ENCODE measurements around the gene CEP164. TPM values are rescaled to one million over a fixed set of nuclear protein-coding genes. Genes with fewer than 3 reads are reported as not detected.

The CEP164 gene
- total and polyA plus RNA-seq, 10 of the 15 experiments (the other 5 are each of a cell fraction or from before 2014, with no cell fraction given): 4.2 to 31.2 (median 20.2) TPM

DNA sequence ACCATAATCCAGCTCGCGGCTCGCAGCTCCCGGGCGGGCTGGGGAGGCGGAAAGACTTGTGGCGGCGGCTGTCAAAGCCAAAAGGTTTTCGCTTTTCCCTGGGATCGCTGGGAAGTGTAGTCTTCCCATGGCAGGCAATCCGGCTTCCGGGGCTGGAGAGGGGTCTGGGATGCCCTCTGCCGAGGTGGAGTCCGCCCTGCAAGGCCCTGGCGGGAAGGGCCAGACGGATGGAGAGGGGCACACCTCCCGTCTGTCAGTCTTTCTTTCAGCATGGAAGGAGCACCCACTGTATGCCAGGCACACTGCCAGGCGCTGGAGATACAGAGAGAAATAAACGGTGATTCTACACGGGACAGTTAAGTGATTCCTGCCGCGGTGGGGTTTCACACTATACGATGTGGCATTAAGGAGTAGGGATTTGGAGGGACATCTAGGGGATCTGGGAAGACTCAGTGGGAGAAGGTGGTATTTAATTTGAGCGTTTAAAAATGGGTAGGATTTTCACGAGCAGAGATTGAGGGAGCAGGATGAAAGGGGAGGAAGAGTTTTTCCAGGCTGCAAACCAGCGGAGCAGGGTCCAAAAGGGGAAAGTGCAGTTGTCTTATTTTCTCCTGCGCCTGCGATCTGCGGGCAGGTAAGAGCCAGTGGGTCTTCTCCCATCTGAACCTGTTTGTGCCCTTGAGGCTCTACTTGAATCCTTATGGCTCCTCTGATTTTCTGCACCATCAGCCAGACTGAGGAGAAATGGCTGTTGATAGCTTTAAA, 11.3 kb upstream of the CEP164 start, which contains the start of gene BACE1:
BACE1 (minus strand) TSS at position 60 of the 765 bp plus-strand sequence. CDS start 461 bp downstream, outside the sequence.
- SMC1A ChIA-PET (ENCODE audit: uncharacterized antibody, unreplicated experiment): no interaction called here
- no peaks in the 10 kb centered on the region for H4K20me1 ChIP-seq (ENCODE audit: control insufficient read depth, insufficient read depth)
- FAIRE-seq (no peak), ATAC-seq (peak; percentile 44), DNase-seq (ENCODE audit: low read depth, low spot score) (no peak)
- intact Hi-C loops (cut with micrococcal nuclease; ENCODE audit: unreplicated experiment): no loop called here
- H3K79me2 ChIP-seq (ENCODE audit: control insufficient read depth, insufficient read depth, low read length): no peaks in the 10 kb centered on the region
- H3K9me3 ChIP-seq (replicated peaks; ENCODE audit: control insufficient read depth, insufficient read depth, low read length): no peaks in the 10 kb centered on the region
- no peak within 1 kb of the TSS for H3K9ac ChIP-seq (ENCODE audit: control insufficient read depth, insufficient read depth, low read length)
- peaks cover 3% of the 10 kb centered on the region for H3K4me1 ChIP-seq (ENCODE audit: control insufficient read depth, insufficient read depth, low read length)
- no peaks in the 10 kb centered on the region; a peak in 1 of 4 replicates for H3K36me3 ChIP-seq (ENCODE audit: control insufficient read depth in 2 of 2, insufficient read depth in 2 of 2, low read length in 1 of 2)
- 24% methylated on average over 29 of the region's 29 CpGs for WGBS (ENCODE audit: insufficient coverage, insufficient replicate concordance, low lambda C conversion rate, missing lambda C conversion rate)
- BruUV-seq (replicated peaks): no TSS peak
- H2AFZ ChIP-seq (ENCODE audit: control insufficient read depth, low read depth, low read length): peak within 1 kb of the TSS; percentile 44
- POLR2A ChIA-PET: no interaction called here
- H3K27ac ChIP-seq (ENCODE audit: control insufficient read depth, insufficient read depth): no peak within 1 kb of the TSS
- peak within 1 kb of the TSS; percentile 57 for H3K4me3 ChIP-seq
- H3K27me3 ChIP-seq (replicated peaks in 1 of 2; ENCODE audit: control insufficient read depth in 2 of 2, insufficient read depth in 2 of 2, low read length in 1 of 2): peaks cover 10 to 22% of the 10 kb centered on the region in 2 experiments
- TF ChIP-seq RB1 (IDR thresholded peaks at IDR 0.05; ENCODE audit: borderline replicate concordance): no peak
- TF ChIP-seq SUZ12 (IDR thresholded peaks at IDR 0.05; ENCODE audit: unreplicated experiment): peak; percentile 61
- 0 out of 2 replicates have a peak, but pooled peaks have one; percentile 36 for TF ChIP-seq IKZF1 (conservative IDR thresholded peaks at IDR 0.05)
- TF ChIP-seq ZBED1 (IDR thresholded peaks at IDR 0.05; ENCODE audit: borderline replicate concordance): no peak
- no peak for TF ChIP-seq KDM1A (IDR thresholded peaks at IDR 0.05; ENCODE audit: borderline replicate concordance)
- TF ChIP-seq CEBPB (IDR thresholded peaks at IDR 0.05; ENCODE audit: borderline replicate concordance in 1 of 2, low read depth in 2 of 2, low read length in 2 of 2): no peak
- RAD21 ChIA-PET (ENCODE audit: unreplicated experiment): interaction anchor here (1.3 kb wide), 1 partner anchor 85 kb away, joined by 3 read pairs; the partner anchor contains the start of gene PCSK7
- in situ Hi-C loops (cut with MboI): no loop called here
- H3K4me2 ChIP-seq (ENCODE audit: control insufficient read depth, insufficient read depth): peak within 1 kb of the TSS; percentile 36
- CTCF ChIA-PET: interaction anchor here (1.3 kb wide), 1 partner anchor 110 kb away, joined by 3 read pairs; no protein-coding TSS in a partner anchor

DNA sequence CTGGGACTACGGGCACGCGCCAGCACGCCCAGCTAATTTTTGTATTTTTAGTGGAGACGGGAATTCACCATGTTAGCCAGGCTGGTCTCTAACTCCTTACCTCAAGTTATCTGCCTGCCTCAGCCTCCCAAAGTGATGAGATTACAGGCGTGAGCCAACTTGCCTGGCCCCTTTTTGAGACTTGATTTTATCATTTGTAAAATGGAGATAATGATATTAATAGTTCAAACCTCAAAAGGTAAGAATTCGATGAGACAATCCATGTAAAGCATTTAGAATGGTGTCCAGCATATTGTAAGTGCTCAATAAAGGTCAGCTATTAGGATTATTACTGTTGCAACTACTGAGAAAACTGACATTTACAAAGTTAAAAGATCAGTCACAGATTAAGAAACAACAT, 8.9 kb upstream of the CEP164 start:
- SMC1A ChIA-PET (ENCODE audit: uncharacterized antibody, unreplicated experiment): no interaction called here
- Histone ChIP-seq H2AFZ (ENCODE audit: control insufficient read depth, low read depth, low read length) (no peak overlapping the region), H3K4me3 (no peak overlapping the region), H3K27me3 (replicated peaks in 1 of 2; ENCODE audit: control insufficient read depth in 2 of 2, insufficient read depth in 2 of 2, low read length in 1 of 2) (peaks cover 10 to 22% of the 10 kb centered on the region in 2 experiments), H3K4me2 (ENCODE audit: control insufficient read depth, insufficient read depth) (no peak overlapping the region), H3K9ac (ENCODE audit: control insufficient read depth, insufficient read depth, low read length) (no peak overlapping the region), H4K20me1 (ENCODE audit: control insufficient read depth, insufficient read depth) (no peaks in the 10 kb centered on the region), H3K79me2 (ENCODE audit: control insufficient read depth, insufficient read depth, low read length) (no peaks in the 10 kb centered on the region), H3K27ac (ENCODE audit: control insufficient read depth, insufficient read depth) (no peak overlapping the region), H3K4me1 (ENCODE audit: control insufficient read depth, insufficient read depth, low read length) (peaks cover 3% of the 10 kb centered on the region), H3K36me3 (ENCODE audit: control insufficient read depth in 2 of 2, insufficient read depth in 2 of 2, low read length in 1 of 2) (no peaks in the 10 kb centered on the region; a peak in 1 of 4 replicates), H3K9me3 (replicated peaks; ENCODE audit: control insufficient read depth, insufficient read depth, low read length) (no peaks in the 10 kb centered on the region)
- ATAC-seq: no peak
- in situ Hi-C loops (cut with MboI): no loop called here
- RAD21 ChIA-PET (ENCODE audit: unreplicated experiment): no interaction called here
- no TSS peak for BruUV-seq (replicated peaks)
- 54% methylated on average over 7 of the region's 7 CpGs for WGBS (ENCODE audit: insufficient coverage, insufficient replicate concordance, low lambda C conversion rate, missing lambda C conversion rate)
- POLR2A ChIA-PET: interaction anchor here (0.6 to 1.3 kb wide), 3 partner anchors 9 to 13 kb away, joined by 3 to 5 read pairs (median 3); partner anchors contain the start of gene CEP164
- FAIRE-seq: no peak
- DNase-seq (ENCODE audit: low read depth, low spot score): no peak
- CTCF ChIA-PET: interaction anchor here (0.8 kb wide), 1 partner anchor 24 kb away, joined by 3 read pairs; no protein-coding TSS in a partner anchor
- TF ChIP-seq ZSCAN29 (IDR thresholded peaks at IDR 0.05): no peak
- no peak for TF ChIP-seq MXI1 (IDR thresholded peaks at IDR 0.05; ENCODE audit: low read depth, low read length)
- intact Hi-C loops (cut with micrococcal nuclease; ENCODE audit: unreplicated experiment): no loop called here

All from GM12878 (cell line).